ENCODE results near the gene LRRC74B. TPM values are rescaled to one million over a fixed set of nuclear protein-coding genes. Genes with fewer than 3 reads are reported as not detected.

The LRRC74B gene, protein sequence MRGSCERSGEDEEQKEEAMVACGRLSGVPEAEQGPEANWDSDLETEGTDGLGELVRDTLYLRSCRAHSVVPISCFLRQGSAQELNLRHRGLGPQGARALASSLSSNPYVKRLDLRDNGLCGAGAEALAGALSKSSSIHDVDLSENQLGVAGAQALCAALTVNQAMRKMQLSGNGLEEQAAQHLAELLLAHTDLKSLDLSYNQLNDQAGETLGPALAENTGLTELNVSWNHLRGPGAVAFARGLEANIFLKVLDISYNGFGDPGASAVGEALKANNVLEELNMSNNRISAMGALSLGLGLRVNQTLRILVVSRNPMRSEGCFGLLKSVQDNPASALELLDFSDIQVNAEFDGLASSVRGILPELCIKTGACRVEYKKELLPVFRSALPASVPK
- not detected in 2 replicates for total RNA-seq

DNA sequence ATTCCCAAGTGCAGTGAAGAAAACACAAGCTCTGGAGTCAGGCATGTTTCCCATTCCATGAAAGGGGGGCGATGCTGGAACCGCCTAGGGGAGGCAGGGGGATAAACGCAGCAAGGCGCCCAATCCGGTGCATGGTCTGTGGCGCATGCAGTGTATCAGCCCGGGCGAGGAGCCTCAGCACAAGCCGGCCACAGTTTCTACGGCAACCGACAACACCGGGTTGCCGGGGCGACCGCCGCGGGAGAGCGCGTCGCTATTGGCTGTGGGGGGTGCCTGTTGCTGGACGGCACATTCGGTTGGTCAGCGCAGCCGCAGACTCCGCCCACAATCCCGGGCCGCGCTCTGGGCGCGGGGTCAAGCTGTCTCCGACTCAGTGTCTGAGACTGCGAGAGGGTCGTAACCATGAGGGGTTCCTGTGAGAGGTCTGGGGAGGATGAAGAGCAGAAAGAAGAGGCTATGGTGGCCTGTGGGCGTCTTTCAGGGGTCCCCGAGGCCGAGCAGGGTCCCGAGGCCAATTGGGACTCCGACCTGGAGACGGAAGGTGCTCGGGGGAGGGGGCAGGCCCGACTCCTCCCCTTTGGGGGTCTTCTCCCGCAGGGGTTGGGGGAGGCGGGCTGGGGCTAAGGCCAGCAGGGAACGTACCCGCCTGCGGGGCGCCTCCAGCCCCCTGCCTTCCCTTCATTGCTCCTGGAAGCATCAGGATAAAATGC is at the start of gene LRRC74B:
Gene LRRC74B, plus strand, starts transcription at position 362 of the 710 bp plus-strand sequence. Its CDS starts 41 bp downstream, at position 403.

DNA sequence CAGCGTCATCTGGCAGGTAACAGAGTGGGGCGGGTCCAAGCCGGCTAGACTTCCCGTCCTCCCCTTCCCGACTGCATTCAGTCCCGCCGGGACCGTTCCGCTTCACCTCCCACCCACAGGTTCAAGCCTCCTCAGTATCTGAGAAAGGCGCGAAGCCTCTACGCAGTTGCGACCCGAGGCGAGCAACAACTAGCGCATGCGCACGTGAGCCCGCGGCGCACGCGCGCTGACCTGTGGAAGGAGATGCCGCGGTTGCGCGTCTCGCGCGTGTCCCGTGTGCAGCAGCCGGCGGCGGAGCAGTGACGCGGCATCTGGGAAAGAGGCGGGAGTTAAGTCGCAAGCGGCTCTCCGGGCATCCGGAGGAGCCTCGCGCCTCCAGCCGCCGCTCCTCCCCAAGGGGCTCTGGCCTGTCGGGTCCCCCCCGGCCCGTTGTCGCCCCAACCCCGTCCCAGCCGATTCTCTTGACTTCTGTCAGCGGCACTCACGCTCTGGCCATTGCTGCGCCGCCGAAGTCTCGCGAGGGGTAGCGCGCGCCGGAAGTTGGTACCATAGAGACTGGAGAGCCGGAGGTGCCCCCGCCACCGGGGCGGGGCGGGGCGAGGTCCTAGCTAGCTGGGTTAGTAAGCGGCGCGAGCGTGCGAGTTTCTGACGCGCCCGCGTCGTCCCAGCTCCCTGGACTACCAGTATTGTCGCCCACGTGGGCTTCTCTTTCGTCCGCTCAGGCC is 44.0 kb upstream of the LRRC74B start, which contains the start of gene THAP7:
Gene THAP7, minus strand, starts transcription at position 518 of the 725 bp plus-strand sequence. Its CDS starts 207 bp downstream, at position 311.

DNA sequence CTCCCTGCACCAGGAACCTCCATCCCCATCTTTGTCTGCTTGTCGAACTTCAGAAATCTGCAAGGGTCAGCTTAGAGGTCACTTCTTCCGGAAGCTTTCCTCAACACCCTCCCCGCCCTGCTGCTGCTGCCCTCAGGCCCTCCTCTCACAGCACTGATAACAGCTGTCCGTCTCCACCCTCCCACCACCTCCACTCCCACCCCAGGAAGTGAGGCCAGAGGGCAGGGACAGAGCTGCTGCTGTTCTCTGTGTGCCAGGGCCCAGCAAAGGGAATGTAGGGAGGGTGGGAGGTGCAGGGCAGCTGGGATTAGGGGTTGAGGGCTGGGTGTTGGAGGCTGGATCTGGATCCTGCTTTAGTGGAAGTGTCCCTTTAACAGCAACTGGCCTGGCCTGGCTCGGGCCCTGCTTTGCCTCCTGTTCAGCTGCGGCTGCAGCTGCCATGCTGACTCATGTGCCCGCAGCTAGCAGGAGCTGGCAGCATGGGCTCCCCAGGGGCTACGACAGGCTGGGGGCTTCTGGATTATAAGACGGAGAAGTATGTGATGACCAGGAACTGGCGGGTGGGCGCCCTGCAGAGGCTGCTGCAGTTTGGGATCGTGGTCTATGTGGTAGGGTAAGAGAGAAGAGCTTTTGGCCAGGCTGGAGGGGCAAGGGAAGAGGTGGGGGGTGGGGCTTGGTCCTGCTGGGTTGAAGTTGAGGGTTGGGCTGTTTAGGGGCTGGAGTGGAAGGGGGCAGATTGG is 30.9 kb upstream of the LRRC74B start, which contains the start of gene P2RX6:
Gene P2RX6, plus strand, starts transcription at position 440 of the 740 bp plus-strand sequence. Its CDS starts 10 bp downstream, at position 450.

DNA sequence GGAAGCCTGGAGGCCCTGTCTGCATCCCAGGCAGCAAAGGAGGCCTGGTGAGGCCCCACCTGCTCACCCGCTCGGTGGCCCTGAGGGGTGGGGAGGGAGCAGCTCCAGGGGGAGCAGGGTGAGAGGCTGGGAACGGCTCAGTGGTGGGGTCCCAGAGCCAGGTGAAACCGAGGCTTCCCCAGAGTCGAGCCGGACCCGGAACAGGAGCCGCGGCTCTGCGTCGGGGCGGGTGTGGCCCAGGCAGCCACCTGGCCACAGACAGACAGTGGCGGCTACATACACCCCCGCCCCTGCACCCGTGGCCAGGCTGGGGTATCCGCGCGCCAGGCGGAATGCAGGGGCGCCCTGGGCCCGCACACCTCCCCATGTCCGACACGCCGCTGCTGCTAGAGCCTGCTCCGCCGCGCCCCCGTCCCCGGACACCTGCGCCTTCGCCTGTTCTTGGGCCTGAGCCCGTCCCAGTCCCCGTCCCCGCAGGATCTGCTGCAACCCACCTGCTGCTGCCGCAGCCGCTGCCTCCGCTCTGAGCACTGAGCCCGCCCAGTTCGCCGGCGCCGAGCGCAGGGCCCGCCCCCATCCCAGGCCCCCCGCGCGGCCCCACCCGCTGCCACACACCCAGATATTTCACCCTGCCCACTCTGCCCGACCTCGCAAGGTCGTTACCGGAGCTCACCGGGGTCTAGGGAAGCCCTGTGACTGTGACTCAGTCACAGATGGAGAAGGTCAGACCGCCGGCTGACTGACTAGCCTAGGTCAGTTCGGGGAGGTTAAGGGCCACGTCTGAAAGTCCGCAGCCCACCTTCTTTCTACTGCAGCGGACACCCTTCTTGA is 13.5 kb upstream of the LRRC74B start, which contains the start of gene SLC7A4:
Gene SLC7A4, minus strand, starts transcription at position 525 of the 831 bp plus-strand sequence. CDS start 749 bp downstream, outside the sequence.

Small RNA genes lying within 50 kb of the gene (small RNA-seq; reads per million reads assigned to genes)
- gene MIR649: not detected

Other genes with a start within 250 kb of the LRRC74B start
- 46.3 and 62.6 TPM in 2 replicates for gene PI4KA, start 187.1 kb upstream of the LRRC74B start, total RNA-seq
- 8.8 and 9.8 TPM in 2 replicates for gene SNAP29, start 186.9 kb upstream of the LRRC74B start, total RNA-seq
- gene CRKL, start 128.5 kb upstream of the LRRC74B start, total RNA-seq: 30.9 and 40.9 TPM in 2 replicates
- 0.20 and 0.73 TPM in 2 replicates for gene AIFM3, start 78.7 kb upstream of the LRRC74B start, total RNA-seq
- 47.9 and 48.1 TPM in 2 replicates for gene LZTR1, start 63.6 kb upstream of the LRRC74B start, total RNA-seq
- 19.1 and 20.7 TPM in 2 replicates for gene THAP7, start 43.8 kb upstream of the LRRC74B start, total RNA-seq
- under 0.01 and 0.20 TPM in 2 replicates for gene P2RX6, start 30.8 kb upstream of the LRRC74B start, total RNA-seq
- not detected in 2 replicates for gene SLC7A4, start 13.4 kb upstream of the LRRC74B start, total RNA-seq